Retinal pigment epithelial cell (primary cell): Measurements from ENCODE around the gene WWOX.
A peak's percentile ranks its signal among the peaks of the same experiment; 100 is the strongest.

Experiments used
- DNase-seq: peaks from one replicate; pipeline ENCODE4 v3.0.0-alpha.2; 2010; ENCODE audit warnings: low read depth
- H3K4me3 ChIP-seq: 2 replicates; pipeline ENCODE4 v1.5.1; 2011; ENCODE audit warnings: mild to moderate bottlenecking, low read length, control low read depth, moderate library complexity
- CTCF ChIP-seq: conservative IDR thresholded peaks from 2 replicates; pipeline ENCODE4 v1.5.1; 2011; ENCODE audit warnings: low read depth, low read length, control low read depth, inconsistent platforms

Gene WWOX

DNA sequence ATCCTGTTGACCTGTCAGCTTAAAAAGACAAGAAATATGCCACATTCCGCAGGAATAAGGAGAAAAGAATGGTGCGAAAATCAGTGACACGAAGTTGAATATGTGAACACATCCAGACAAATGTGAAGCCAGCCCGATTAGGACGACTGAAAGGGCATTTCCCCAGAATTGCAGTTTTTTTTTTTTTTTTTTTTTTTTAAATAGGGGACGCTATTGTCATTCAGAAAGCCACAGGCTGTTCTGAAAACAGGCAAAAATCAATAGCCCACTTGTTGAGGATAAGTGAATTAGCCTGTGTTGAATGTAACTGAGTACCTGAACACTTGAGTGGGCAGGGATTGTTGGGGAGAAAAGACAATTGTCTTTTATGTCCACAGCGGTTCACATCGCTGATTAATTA is 507.1 kb downstream of the WWOX start:
- no peak for DNase-seq
- no peak for TF ChIP-seq CTCF
- H3K4me3 ChIP-seq = no peak overlapping the region

GRCh38 chr16:78607022-78607421 is 507.6 kb downstream of the WWOX start:
- H3K4me3 ChIP-seq = no peak overlapping the region
- no peak for DNase-seq
- TF ChIP-seq CTCF = no peak

DNA sequence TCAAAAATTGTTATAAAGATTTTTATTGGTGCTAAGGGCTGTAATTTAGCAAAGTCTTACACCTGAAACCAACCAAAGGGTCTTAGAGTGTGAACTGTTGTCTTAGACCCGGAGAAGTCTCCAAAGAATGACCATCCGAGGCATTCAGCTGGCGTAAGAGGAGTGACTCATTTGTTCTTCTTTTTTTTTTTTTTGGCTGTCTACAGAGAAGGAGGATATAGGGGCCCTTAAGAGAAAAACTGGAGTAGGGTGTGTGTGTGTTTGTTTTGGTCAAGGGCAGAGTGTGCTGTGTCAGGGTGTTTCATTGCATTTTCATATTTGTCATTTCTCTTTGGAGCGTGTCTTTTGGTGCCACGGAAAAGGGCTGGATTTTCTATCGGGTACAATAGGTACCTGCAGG is 508.0 kb downstream of the WWOX start:
- DNase-seq = no peak
- H3K4me3 ChIP-seq = no peak overlapping the region
- TF ChIP-seq CTCF = no peak

GRCh38 chr16:78608305-78608776 is 508.9 kb downstream of the WWOX start:
- TF ChIP-seq CTCF = no peak
- H3K4me3 ChIP-seq = no peak overlapping the region

GRCh38 chr16:78609402-78610274 is 510.2 kb downstream of the WWOX start:
- peak overlapping the region; percentile 31 for H3K4me3 ChIP-seq
- TF ChIP-seq CTCF = no peak
- DNase-seq = no peak

More at GRCh38 chr16:78608305-78608776, 508.9 kb downstream of the WWOX start:
- DNase-seq = no peak

- TF ChIP-seq CTCF = no peak
- no peak overlapping the region for H3K4me3 ChIP-seq
- no peak for DNase-seq
These were observed 511.9 kb downstream of the WWOX start for GRCh38 chr16:78611318-78611717.

DNA sequence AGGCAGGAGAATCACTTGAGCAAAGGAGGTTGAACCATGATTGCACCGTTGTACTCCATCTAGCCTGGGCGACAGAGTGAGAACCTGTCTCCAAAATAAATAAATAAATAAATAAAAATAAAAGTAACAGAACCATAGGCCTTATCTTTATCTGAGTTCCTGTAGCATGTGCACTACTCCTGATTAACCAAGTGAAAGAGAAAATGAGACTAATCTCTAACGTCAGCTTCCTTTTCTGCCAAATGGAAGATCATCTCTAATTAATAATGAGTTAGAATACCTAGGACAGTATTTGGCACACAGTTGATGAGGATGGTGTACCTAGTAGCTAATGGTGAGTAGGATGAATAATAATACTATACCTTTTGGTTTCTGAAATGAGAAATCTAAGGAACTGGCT is 520.4 kb downstream of the WWOX start:
- no peak overlapping the region for H3K4me3 ChIP-seq
- DNase-seq = no peak
- TF ChIP-seq CTCF = no peak
